ENCODE measurements around the gene SLC38A11.

Gene SLC38A11

DNA sequence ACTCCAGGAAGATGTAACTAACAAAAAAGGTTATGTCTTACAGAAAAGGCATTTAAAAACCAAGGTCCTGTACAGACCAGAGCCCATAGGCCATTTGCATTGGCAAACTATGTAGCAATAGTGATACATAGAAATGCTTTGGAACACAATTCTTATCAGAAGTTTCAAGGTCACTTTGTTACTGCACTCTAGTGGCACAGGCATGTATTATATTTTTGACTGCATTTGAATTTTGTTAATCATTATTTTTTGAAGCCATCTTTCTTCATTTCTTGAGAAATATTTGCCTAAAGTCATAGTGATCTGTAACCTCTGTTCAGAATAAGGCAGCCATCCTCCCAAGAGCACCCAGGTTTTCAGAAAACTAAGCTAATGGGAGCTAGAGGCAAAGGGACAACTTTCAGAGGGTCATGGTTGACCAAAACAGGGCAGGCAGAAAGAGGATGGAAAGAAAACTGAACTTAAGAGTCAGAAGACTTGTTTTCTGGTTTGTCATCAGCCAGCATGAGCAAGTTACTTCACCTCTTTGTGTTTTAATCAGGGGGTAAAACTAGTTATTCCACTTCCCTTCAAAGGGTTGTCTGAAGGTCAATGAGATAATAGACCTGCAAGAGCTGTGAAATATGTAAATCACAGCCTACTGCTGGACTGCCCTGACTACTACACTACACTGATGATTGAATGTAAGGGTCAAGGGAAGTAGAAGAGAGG is 41.5 kb downstream of the SLC38A11 start:
- DNase-seq: no peak

GRCh38 chr2:164913011-164913410 is 42.3 kb downstream of the SLC38A11 start:
- no peak for DNase-seq

DNA sequence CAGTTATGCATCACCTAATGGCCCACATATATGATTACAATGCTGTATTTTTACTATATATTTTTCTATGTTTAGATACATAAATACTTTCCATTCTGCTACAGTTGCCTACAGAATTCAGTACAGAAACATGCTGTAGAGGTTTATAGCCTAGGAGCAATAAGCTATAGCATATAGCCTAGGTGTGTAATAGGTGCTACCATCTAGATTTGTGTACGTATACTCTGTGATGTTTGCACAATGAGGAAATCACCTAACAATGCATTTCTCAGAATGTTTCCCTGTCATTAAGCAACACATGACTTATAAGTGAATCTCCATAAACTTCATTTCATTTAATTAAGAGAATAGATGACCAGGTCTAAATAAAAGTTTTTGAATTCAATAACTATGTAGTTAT is 43.5 kb downstream of the SLC38A11 start:
- no peak for DNase-seq

- DNase-seq: no peak
These were observed 45.0 kb downstream of the SLC38A11 start for GRCh38 chr2:164910101-164910899.

GRCh38 chr2:164906947-164907346 is 48.4 kb downstream of the SLC38A11 start:
- no peak for DNase-seq

DNA sequence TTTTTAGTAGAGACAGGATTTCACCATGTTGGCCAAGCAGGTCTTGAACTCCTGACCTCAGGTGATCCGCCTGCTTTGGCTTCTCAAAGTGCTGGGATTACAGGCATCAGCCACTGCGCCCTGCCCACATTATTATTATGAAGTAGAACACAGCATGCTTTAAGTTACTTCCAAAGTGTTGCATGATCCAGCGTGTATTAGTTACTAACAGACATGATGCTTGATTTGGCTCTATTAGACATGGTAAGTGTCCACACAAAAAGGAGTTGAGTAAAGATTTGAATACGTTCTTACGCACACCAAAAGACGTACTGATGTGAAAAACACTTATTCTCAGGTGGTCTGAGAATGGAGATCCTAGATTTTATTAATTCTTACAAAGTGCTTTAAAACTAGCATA is 50.0 kb downstream of the SLC38A11 start:
- DNase-seq: no peak

- no peak for DNase-seq
These were observed 51.4 kb downstream of the SLC38A11 start for GRCh38 chr2:164903951-164904350.

DNA sequence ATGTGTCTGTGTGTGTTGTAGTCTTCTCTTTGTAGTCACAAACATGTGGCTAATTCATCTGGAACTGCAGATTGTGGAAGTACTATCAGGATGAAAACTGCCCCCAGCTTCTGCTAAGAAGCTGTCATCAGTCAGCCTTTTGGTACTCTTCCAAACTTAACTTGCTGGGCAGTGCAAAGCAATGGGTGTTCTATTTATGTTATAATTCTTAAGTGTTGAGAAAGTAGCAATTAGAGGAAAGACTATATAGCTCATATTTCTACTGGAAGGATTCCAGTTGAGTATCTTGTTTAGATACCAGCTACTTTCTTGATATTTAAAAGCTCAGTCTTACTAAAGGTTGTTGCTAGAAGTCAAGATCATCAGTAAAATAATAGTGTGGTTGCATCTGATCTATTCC is 52.1 kb downstream of the SLC38A11 start:
- DNase-seq: no peak

DNA sequence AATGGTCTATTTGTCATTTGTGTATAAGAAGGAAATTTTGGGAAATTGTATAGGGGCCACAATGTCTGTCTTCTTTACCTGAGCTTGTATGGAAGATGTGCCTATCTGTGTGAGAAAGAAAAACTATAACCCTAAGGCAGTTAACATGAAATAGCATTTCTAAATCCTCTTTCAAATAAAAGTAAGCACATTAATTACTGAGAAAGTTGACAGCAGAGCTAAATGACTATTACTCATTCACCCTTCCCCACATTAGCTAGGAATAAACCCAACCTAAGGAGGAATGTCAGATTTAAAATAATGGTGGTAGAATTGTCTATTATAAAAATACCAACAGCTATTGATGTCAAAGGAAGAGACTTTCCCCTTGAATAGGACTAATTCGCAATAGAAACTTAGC is 56.2 kb downstream of the SLC38A11 start:
- no peak for DNase-seq

DNA sequence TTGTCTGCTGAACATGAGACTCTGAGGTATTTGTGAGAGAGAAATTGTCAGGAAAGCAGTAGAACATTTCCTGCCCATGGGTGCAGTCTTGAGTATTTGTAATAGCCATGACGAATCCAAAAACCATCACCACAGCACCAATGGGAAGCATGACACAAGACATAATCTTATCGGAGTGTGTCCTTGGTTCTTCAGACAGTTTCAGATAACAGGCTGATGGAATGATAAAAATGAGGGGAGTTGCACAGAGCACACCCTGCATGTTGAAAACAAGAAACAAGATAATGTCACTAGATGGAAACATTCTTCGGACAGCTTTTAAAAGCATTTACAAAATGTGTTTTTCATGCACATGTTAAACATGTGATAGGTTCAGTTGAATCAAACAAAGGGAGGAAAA is 56.9 kb downstream of the SLC38A11 start:
- no peak for DNase-seq

GRCh38 chr2:164897469-164898260 is 57.7 kb downstream of the SLC38A11 start:
- no peak for DNase-seq

- no peak for DNase-seq
These were observed 58.5 kb downstream of the SLC38A11 start for GRCh38 chr2:164896634-164897355.

DNA sequence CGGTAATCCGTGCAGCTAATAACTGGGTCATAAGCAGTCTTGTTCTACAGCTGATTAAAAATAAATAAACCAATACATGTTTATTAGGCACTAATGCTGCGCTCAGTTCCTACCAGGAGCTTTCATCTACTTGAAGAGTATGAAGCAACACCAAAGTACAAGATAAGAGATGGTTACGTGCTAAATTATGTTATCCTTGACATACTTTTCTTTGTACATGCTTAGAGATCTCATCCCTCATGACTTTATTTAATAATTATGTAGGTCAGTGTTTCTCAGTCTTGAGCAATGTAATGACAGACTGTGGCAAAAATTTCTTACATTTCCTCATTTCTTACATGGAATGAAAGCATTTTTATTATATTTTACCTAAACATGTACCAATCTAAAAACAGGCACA is 59.1 kb downstream of the SLC38A11 start:
- DNase-seq: no peak

DNA sequence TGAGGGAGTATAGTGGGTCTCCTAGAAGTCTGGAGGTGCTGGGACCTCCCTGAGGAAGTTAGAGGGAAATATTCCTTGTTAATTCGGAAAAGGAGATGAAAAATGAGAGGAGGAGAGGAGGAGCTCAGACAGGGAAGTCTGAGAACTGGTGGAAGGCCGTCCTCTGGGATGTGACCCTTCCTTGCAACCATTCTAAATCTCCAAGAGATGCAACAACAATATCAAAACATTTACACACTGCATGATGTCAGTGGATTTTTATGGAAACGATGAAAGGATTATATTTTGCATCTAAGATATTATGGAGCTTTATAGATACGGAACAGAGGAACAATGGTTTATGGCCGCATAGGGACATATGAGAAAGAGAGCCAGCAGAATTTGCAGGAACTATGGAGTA is 63.9 kb downstream of the SLC38A11 start:
- DNase-seq: no peak

DNA sequence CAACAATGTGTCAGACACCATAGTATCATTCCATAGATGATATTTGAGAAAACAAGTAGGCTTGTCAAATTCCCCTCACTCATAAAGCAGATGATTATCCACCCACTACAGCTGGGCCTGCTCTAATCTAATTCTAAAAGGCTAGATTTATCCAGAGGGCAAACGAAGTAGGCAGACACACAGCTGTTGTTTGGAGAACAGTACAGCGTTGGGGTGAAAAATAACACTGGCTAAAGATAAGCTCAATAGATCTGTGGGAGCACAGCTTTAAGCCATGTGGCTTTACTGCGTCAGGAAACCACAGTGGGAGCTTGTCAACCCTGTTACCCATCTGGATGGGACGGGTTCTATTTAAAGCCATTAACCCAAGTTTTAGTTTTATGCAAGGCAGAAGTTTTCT is 64.8 kb downstream of the SLC38A11 start:
- DNase-seq: no peak

DNA sequence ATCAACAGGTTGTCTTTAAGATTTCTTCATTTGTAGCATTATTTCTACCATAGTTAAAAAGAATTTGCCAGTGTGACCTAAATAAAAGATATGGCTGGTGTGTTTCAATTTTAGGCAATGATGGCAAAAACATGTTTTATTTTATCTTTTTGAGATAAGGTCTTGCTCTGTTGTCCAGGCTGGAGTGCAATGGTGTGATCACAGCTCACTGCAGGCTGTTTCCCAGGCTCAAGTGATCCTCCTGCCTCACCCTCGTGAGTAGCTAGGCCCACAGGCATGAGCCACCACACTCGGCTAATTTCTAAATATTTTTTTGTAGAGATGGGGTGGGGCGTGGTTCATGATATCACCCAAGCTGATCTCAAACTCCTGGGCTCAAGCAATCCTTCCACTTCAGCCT is 66.7 kb downstream of the SLC38A11 start:
- DNase-seq: no peak

DNA sequence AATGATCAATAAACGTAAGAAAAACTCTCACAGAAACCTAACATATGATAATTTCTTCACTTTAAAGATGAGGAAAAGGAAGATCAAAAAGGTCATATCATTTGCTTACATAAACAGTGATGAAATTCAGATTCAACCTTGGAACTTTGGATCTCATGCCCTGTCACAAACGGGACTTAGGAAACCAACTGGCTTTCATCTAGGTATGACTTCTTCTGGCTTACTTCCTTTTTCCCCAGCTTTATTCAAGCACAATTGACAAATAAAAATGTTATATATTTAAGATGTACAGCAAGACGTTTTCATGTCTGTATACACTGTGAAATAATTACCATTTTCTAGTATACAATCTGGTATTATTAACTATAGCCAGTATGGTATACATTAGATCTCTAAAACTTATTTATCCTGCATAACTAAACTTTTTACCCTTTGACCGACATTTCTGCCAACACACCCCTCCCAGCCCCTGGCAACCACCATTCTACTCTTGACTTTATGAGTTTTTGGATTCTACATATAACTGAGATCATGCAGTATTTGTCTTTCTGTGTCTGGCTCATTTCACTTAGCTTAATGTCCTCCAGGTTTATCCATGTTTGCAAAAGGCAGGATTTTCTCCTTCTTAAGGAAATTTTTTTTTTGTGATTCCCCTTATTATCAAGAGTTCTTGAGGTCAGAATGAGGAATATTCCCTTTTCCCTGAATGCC is 67.7 kb downstream of the SLC38A11 start:
- DNase-seq: no peak

GRCh38 chr2:164882276-164882675 is 73.0 kb downstream of the SLC38A11 start:
- no peak for DNase-seq

DNA sequence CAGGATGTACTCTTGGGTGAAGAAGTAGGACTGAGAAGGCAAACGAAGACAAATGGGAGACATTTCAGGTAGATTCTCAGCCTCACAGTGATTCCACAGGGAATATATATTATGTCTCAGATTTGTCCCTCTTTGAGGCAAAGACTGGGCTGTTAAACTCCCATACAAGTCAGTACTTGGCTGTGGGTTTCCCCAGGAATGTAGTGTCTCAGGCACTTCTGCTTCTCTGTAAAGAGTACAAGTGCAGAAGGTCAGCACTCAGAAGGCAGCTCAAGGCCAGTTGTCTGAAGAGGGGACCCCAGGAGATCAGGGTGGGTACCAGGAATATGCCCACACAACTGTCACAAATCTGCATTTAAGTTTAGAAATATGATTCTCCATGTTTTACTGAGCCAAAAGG is 73.8 kb downstream of the SLC38A11 start:
- no peak for DNase-seq

GRCh38 chr2:164879901-164880535 is 75.3 kb downstream of the SLC38A11 start:
- DNase-seq: no peak

DNA sequence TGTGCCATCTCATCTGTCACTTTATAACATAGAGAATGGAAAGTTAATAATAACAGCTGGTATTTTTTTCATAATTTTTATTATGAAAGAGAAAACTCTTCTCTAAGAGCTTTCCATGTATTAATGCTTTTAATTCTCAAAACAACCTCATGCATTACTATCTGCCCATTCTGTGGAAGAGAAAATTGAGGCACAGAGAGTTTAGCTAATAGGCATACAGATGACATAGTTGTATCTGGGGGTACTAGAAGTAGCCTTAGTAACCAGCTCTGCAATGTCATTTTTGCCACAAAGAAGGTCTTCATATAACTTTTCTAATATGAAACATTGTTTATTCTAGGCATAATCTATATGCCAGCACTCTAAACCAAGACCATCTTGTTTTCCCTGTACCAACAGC is 77.4 kb downstream of the SLC38A11 start:
- no peak for DNase-seq

DNA sequence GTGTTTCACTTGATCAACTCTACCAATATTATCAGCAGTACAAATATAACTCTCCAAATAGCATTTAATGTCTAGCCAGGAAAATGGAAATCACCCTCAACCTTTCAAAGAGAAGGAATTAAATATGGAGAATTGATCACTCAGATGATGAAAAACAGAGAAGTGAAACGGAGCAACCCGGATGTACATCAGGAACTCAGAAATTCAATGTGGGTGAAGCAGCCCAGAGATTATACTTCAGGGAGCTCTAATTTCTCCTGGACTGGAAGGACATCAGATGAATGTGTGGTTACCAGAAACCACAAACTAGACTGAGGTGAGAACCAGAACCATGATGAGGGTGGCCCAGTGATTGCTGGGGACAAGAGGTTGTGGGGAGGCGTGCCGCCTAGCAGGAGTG is 78.2 kb downstream of the SLC38A11 start:
- DNase-seq: no peak

Measured in activated T-cell treated with anti-CD3 and anti-CD28 coated beads for 4 hours (primary cell).